Measurements from ENCODE around the gene LRP1.

GRCh38 chr12:57191410-57191809 is 63.1 kb downstream of the LRP1 start:
- TF ChIP-seq, protein P1, sequence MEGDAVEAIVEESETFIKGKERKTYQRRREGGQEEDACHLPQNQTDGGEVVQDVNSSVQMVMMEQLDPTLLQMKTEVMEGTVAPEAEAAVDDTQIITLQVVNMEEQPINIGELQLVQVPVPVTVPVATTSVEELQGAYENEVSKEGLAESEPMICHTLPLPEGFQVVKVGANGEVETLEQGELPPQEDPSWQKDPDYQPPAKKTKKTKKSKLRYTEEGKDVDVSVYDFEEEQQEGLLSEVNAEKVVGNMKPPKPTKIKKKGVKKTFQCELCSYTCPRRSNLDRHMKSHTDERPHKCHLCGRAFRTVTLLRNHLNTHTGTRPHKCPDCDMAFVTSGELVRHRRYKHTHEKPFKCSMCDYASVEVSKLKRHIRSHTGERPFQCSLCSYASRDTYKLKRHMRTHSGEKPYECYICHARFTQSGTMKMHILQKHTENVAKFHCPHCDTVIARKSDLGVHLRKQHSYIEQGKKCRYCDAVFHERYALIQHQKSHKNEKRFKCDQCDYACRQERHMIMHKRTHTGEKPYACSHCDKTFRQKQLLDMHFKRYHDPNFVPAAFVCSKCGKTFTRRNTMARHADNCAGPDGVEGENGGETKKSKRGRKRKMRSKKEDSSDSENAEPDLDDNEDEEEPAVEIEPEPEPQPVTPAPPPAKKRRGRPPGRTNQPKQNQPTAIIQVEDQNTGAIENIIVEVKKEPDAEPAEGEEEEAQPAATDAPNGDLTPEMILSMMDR (IDR thresholded peaks at IDR 0.05): no peak
- TF ChIP-seq REST (IDR thresholded peaks at IDR 0.05; ENCODE audit: insufficient read depth in 1 of 2, low read depth in 2 of 2, low read length in 1 of 2) (no peak), POLR2AphosphoS5 (IDR thresholded peaks at IDR 0.05; ENCODE audit: low read depth, low read length) (no peak)
